NB4 (cell line): ENCODE measurements around the gene TRMT11.

Source experiments
- POLR2A ChIP-seq: IDR thresholded peaks from 2 replicates; pipeline ENCODE4 v1.6.1; 2011; ENCODE audit warnings: mild to moderate bottlenecking; ENCODE audit not compliant: insufficient read length; ENCODE audit errors: extremely low read depth
- TF ChIP-seq, protein P1 (sequence below): IDR thresholded peaks from 2 replicates; pipeline ENCODE4 v1.6.1; 2011; ENCODE audit warnings: low read depth, low read length
- TF ChIP-seq, protein P2 (sequence below): IDR thresholded peaks from one replicate; pipeline ENCODE4 v1.5.1; 2012; ENCODE audit warnings: low read depth, low read length

DNA sequence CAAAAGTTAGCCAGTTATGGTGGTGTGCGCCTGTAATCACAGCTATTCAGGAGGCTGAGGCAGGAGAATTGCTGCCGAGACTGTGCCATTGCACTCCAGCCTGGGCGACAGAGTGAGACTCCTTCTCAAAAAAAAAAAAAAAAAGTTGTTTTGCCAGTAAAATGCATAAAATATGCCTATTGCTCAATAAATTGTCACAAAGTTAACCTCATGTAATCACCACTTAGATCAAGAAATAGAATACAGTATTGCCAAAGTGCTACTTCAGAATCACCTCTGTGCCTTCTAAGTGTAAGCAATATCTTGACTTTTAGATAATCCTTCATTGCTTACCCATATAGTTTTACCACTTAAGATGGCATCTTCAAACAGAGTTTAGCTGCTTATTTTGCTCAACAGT is 80.7 kb downstream of the TRMT11 start:
- TF ChIP-seq, protein P1, sequence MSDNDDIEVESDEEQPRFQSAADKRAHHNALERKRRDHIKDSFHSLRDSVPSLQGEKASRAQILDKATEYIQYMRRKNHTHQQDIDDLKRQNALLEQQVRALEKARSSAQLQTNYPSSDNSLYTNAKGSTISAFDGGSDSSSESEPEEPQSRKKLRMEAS = no peak
- TF ChIP-seq POLR2A = no peak
- TF ChIP-seq, protein P2, sequence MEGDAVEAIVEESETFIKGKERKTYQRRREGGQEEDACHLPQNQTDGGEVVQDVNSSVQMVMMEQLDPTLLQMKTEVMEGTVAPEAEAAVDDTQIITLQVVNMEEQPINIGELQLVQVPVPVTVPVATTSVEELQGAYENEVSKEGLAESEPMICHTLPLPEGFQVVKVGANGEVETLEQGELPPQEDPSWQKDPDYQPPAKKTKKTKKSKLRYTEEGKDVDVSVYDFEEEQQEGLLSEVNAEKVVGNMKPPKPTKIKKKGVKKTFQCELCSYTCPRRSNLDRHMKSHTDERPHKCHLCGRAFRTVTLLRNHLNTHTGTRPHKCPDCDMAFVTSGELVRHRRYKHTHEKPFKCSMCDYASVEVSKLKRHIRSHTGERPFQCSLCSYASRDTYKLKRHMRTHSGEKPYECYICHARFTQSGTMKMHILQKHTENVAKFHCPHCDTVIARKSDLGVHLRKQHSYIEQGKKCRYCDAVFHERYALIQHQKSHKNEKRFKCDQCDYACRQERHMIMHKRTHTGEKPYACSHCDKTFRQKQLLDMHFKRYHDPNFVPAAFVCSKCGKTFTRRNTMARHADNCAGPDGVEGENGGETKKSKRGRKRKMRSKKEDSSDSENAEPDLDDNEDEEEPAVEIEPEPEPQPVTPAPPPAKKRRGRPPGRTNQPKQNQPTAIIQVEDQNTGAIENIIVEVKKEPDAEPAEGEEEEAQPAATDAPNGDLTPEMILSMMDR = no peak
